K562 (cell line): Measurements from ENCODE around the gene PSMD13. TPM values are rescaled to one million over a fixed set of nuclear protein-coding genes. Genes with fewer than 3 reads are reported as not detected.

ENCODE experiments used
- ERF ChIP-seq: fragments of 450-650 bp; formaldehyde crosslinking; IDR thresholded peaks from 2 replicates; pipeline ENCODE4 v1.4.0; 2020; ENCODE audit warnings: mild to moderate bottlenecking, mixed read lengths
- ETV5 ChIP-seq: sonication (generic); formaldehyde crosslinking; IDR thresholded peaks from 2 replicates; pipeline ENCODE4 v1.4.0; 2020; ENCODE audit warnings: low read depth, mild to moderate bottlenecking, missing genetic modification reagents
- FOXM1 ChIP-seq, 2 experiments: fragments of 450-650 bp in 1 of 2; sonication (generic) in 1 of 2; formaldehyde crosslinking in 1 of 2; IDR thresholded peaks; 2 replicates each; pipeline versions ENCODE4 v1.6.1 to v1.9.0; 2017 to 2022; ENCODE audit warnings: low read depth in 2 of 2, mild to moderate bottlenecking in 2 of 2, missing genetic modification reagents in 1 of 2, moderate library complexity in 1 of 2
- MYNN ChIP-seq, 2 experiments: sonication (generic); formaldehyde crosslinking in 1 of 2; IDR thresholded peaks; 2 replicates each; pipeline versions ENCODE4 v1.5.0 to v1.6.1; 2016 to 2020; ENCODE audit warnings: antibody characterized with exemption in 1 of 2, missing genetic modification reagents in 1 of 2
- NONO ChIP-seq, 2 experiments: fragments of 200-400 bp in 1 of 2; fragments of 450-650 bp in 1 of 2; formaldehyde crosslinking in 1 of 2; IDR thresholded peaks; 2 replicates each; pipeline ENCODE4 v1.6.1; 2017; ENCODE audit warnings: low read depth in 2 of 2, mild to moderate bottlenecking in 2 of 2, moderate library complexity in 2 of 2, low read length in 1 of 2
- SAFB2 ChIP-seq: fragments of 200-400 bp; formaldehyde crosslinking; IDR thresholded peaks from 2 replicates; pipeline ENCODE4 v1.6.1; 2018; ENCODE audit warnings: borderline replicate concordance, low read length, low read depth, moderate library complexity; ENCODE audit not compliant: severe bottlenecking
- SETDB1 ChIP-seq: IDR thresholded peaks from one replicate; pipeline ENCODE4 v1.6.1; 2012; ENCODE audit warnings: low read length, control low read depth, inconsistent platforms
- TCF3 ChIP-seq: sonication (generic); formaldehyde crosslinking; IDR thresholded peaks from 2 replicates; pipeline ENCODE4 v1.4.0; 2020; ENCODE audit warnings: mild to moderate bottlenecking, missing genetic modification reagents
- ZC3H8 ChIP-seq: fragments of 450-650 bp; IDR thresholded peaks from 2 replicates; pipeline ENCODE4 v1.6.1; 2017
- polyA plus RNA-seq, 8 experiments: library from polyadenylated mRNA; depleted of rRNA in 4 of 8; stranded (reverse) in 5 of 8; unstranded in 3 of 8; fragments of >200 nt; fragmentation: Nextera tagmentation in 2 of 8; fragmentation: Illumina TruSeq in 1 of 8; extraction: Ambion mirVana in 2 of 8; extraction: Trizol in 1 of 8; gene quantifications; 2 replicates each; pipeline versions ENCODE4 v1.2.1 to v1.2.3, GENCODE V29; 2011 to 2014; ENCODE audit warnings: inconsistent platforms in 1 of 8, missing spikeins in 1 of 8
- total RNA-seq, 7 experiments: library from RNA; depleted of rRNA in 6 of 7; stranded (reverse); fragments of >200 nt in 6 of 7; fragmentation: Illumina TruSeq in 2 of 7; extraction: Trizol in 2 of 7; gene quantifications; 2 replicates each; pipeline versions ENCODE4 v1.2.1 to v1.2.3, GENCODE V29; 2011 to 2021; ENCODE audit warnings: low replicate concordance in 1 of 7
- TF ChIP-seq, protein P1 (sequence below): fragments of 450-650 bp; IDR thresholded peaks from 2 replicates; pipeline ENCODE4 v1.6.1; 2018; ENCODE audit warnings: mild to moderate bottlenecking, low read depth; ENCODE audit not compliant: partially characterized antibody
- TF ChIP-seq, protein P2 (sequence below): fragments of 150-350 bp; conservative IDR thresholded peaks from 2 replicates; pipeline ENCODE4 v1.6.1; 2014; ENCODE audit warnings: low read length
- TF ChIP-seq, protein P3 (sequence below): fragments of 250-450 bp; sonication (Bioruptor Pico); IDR thresholded peaks from 2 replicates; pipeline ENCODE4 v1.5.0; 2020; ENCODE audit warnings: mild to moderate bottlenecking, borderline replicate concordance
- TF ChIP-seq, protein P4 (sequence below), 2 experiments: fragments of 150-350 bp in 1 of 2; IDR thresholded peaks; 2 replicates each; pipeline ENCODE4 v1.6.1; 2012 to 2016; ENCODE audit warnings: low read depth in 2 of 2, low read length in 2 of 2, mild to moderate bottlenecking in 1 of 2, moderate library complexity in 1 of 2

Gene PSMD13
- total and polyA plus RNA-seq, 9 of the 15 experiments (the other 6 are each of a cell fraction or from before 2014, with no cell fraction given) = 185 to 383 (median 267) TPM

DNA sequence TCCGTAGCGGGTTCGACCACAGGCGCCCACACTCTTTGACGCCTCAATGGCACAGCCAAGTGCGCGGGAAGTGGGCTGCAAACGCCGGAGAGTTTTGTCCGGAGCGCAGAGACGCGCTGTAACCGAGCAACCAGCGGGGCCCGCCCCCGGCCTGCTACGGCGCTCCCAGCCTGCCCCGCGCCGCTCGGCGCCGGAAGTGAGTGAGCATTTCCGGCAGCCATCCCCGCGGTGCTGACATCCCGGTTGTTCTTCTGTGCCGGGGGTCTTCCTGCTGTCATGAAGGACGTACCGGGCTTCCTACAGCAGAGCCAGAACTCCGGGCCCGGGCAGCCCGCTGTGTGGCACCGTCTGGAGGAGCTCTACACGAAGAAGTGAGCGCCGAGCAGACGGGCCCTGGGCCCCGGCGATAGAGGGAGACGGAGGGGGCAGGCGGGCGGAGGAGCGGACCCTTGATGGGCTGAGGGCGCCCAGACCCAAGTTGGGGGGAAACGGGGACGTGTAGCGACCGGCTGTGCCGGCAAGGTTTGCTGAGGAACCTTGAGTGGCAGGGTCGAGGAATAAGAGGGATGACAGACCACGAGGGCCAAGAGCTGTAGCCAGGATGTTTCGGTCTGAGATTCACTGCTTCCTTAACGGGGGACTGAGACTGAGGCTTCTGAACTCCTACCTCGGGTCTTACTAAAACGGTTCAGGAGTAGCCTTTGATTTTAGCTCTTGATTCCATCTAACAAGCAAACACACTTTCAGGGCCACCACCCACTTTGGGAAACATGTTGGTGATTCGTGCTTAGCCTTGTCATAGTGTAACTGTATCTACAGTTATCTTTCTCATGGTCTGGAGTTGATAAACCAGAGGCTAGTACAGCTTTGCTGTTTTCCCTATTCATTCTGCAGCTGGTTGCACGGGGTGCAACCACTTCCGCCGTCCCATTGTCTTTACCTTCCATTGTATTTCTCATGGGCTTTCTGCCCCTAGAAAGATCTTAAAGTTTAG is at the start of gene PSMD13 (continued):
- TF ChIP-seq SAFB2 (no peak), TCF3 (CRISPR knock-in tag) (no peak), ERF (CRISPR knock-in tag) (0 out of 2 replicates have a peak, but pooled peaks have one; percentile 49), ZC3H8 (no peak), SETDB1 (no peak), NONO (IDR thresholded peaks at IDR 0.05; ENCODE audit: low read depth in 2 of 2, low read length in 1 of 2) (no peak; a peak in 1 of 4 replicates), MYNN (IDR thresholded peaks at IDR 0.05) (no peak), MYNN (CRISPR knock-in tag; IDR thresholded peaks at IDR 0.05) (no peak), FOXM1 (IDR thresholded peaks at IDR 0.05; ENCODE audit: low read depth) (no peak), FOXM1 (CRISPR knock-in tag; IDR thresholded peaks at IDR 0.05; ENCODE audit: low read depth) (peak; percentile 60; the same call in 1 of the 2 replicates), ETV5 (CRISPR knock-in tag) (peak; percentile 89)
- TF ChIP-seq, protein P1, sequence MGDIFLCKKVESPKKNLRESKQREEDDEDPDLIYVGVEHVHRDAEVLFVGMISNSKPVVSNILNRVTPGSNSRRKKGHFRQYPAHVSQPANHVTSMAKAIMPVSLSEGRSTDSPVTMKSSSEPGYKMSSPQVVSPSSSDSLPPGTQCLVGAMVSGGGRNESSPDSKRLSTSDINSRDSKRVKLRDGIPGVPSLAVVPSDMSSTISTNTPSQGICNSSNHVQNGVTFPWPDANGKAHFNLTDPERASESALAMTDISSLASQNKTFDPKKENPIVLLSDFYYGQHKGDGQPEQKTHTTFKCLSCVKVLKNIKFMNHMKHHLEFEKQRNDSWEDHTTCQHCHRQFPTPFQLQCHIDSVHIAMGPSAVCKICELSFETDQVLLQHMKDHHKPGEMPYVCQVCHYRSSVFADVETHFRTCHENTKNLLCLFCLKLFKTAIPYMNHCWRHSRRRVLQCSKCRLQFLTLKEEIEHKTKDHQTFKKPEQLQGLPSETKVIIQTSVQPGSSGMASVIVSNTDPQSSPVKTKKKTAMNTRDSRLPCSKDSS = no peak
- TF ChIP-seq, protein P2, sequence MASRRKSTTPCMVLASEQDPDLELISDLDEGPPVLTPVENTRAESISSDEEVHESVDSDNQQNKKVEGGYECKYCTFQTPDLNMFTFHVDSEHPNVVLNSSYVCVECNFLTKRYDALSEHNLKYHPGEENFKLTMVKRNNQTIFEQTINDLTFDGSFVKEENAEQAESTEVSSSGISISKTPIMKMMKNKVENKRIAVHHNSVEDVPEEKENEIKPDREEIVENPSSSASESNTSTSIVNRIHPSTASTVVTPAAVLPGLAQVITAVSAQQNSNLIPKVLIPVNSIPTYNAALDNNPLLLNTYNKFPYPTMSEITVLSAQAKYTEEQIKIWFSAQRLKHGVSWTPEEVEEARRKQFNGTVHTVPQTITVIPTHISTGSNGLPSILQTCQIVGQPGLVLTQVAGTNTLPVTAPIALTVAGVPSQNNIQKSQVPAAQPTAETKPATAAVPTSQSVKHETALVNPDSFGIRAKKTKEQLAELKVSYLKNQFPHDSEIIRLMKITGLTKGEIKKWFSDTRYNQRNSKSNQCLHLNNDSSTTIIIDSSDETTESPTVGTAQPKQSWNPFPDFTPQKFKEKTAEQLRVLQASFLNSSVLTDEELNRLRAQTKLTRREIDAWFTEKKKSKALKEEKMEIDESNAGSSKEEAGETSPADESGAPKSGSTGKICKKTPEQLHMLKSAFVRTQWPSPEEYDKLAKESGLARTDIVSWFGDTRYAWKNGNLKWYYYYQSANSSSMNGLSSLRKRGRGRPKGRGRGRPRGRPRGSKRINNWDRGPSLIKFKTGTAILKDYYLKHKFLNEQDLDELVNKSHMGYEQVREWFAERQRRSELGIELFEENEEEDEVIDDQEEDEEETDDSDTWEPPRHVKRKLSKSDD = no peak
- TF ChIP-seq, protein P3, sequence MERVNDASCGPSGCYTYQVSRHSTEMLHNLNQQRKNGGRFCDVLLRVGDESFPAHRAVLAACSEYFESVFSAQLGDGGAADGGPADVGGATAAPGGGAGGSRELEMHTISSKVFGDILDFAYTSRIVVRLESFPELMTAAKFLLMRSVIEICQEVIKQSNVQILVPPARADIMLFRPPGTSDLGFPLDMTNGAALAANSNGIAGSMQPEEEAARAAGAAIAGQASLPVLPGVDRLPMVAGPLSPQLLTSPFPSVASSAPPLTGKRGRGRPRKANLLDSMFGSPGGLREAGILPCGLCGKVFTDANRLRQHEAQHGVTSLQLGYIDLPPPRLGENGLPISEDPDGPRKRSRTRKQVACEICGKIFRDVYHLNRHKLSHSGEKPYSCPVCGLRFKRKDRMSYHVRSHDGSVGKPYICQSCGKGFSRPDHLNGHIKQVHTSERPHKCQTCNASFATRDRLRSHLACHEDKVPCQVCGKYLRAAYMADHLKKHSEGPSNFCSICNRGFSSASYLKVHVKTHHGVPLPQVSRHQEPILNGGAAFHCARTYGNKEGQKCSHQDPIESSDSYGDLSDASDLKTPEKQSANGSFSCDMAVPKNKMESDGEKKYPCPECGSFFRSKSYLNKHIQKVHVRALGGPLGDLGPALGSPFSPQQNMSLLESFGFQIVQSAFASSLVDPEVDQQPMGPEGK (CRISPR knock-in tag) = no peak
- TF ChIP-seq, protein P4, sequence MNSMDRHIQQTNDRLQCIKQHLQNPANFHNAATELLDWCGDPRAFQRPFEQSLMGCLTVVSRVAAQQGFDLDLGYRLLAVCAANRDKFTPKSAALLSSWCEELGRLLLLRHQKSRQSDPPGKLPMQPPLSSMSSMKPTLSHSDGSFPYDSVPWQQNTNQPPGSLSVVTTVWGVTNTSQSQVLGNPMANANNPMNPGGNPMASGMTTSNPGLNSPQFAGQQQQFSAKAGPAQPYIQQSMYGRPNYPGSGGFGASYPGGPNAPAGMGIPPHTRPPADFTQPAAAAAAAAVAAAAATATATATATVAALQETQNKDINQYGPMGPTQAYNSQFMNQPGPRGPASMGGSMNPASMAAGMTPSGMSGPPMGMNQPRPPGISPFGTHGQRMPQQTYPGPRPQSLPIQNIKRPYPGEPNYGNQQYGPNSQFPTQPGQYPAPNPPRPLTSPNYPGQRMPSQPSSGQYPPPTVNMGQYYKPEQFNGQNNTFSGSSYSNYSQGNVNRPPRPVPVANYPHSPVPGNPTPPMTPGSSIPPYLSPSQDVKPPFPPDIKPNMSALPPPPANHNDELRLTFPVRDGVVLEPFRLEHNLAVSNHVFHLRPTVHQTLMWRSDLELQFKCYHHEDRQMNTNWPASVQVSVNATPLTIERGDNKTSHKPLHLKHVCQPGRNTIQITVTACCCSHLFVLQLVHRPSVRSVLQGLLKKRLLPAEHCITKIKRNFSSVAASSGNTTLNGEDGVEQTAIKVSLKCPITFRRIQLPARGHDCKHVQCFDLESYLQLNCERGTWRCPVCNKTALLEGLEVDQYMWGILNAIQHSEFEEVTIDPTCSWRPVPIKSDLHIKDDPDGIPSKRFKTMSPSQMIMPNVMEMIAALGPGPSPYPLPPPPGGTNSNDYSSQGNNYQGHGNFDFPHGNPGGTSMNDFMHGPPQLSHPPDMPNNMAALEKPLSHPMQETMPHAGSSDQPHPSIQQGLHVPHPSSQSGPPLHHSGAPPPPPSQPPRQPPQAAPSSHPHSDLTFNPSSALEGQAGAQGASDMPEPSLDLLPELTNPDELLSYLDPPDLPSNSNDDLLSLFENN (IDR thresholded peaks at IDR 0.05; ENCODE audit: low read depth in 2 of 2, low read length in 2 of 2) = no peak
